Spleen (tissue), 7 donors: ENCODE data around the gene HECW1.

Experiments
- POLR2A ChIP-seq, 3 donors: fragments of 450-650 bp; IDR thresholded peaks; one replicate each; pipeline ENCODE4 v1.5.1; 2017; ENCODE audit warnings: antibody characterized with exemption in 3 of 3, mild to moderate bottlenecking in 1 of 3
- TF ChIP-seq, protein P1 (sequence below), 11 experiments: fragments of 200-600 bp in 7 of 11; fragments of 450-650 bp in 4 of 11; sonication (generic) in 4 of 11; IDR thresholded peaks in 8 of 11; conservative IDR thresholded peaks in 3 of 11; 1 replicate in 7 of 11; 2 replicates in 4 of 11; pipeline versions ENCODE4 v1.4.0 to v1.8.0; 2016 to 2021; ENCODE audit warnings: antibody characterized with exemption in 11 of 11, inconsistent platforms in 4 of 11, mild to moderate bottlenecking in 1 of 11
- donor health status: DM: no; HTN: no; CAD: no; lungs with moderate emphysema.
- donor health status: DM: no; HTN: no; CAD: no.
- donor health status: DM: no; HTN: no; CAD: no.

DNA sequence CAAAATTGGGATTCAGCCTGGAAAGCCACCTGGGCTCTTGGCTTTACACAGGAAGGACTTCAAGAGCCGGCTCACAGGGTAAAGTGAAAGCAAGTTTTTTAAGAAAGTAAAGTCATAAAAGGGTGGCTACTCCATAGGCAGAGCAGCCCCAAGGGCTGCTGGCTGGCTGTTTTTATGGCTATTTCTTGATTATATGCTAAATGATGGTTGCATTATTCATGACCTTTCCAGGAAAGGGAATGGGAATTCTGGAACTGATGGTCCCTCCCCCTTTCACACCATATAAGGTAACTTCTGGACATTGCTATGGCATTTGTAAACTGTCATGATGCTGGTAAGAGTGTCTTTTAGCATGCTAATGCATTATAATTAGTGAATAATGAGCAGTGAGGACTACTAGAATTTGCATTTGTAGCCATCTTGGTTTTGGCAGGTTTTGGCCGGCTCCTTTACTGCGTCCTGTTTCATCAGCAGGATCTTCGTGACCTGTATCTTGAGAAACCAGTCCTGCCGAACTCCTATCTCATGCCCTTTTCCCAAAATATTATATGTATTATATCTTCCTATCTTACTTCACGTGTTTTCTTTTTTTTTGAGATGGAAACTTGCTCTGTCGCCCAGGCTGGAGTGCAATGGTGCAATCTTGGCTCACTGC lies 80.5 kb downstream of the HECW1 start:
- no peak for TF ChIP-seq POLR2A (IDR thresholded peaks at IDR 0.05)
- TF ChIP-seq, protein P1, sequence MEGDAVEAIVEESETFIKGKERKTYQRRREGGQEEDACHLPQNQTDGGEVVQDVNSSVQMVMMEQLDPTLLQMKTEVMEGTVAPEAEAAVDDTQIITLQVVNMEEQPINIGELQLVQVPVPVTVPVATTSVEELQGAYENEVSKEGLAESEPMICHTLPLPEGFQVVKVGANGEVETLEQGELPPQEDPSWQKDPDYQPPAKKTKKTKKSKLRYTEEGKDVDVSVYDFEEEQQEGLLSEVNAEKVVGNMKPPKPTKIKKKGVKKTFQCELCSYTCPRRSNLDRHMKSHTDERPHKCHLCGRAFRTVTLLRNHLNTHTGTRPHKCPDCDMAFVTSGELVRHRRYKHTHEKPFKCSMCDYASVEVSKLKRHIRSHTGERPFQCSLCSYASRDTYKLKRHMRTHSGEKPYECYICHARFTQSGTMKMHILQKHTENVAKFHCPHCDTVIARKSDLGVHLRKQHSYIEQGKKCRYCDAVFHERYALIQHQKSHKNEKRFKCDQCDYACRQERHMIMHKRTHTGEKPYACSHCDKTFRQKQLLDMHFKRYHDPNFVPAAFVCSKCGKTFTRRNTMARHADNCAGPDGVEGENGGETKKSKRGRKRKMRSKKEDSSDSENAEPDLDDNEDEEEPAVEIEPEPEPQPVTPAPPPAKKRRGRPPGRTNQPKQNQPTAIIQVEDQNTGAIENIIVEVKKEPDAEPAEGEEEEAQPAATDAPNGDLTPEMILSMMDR (IDR thresholded peaks at IDR 0.05 in 8 of 11, conservative IDR thresholded peaks at IDR 0.05 in 3 of 11): no peak
